SK-MEL-5 (cell line): ENCODE data around the gene GPR39. TPM values are rescaled to one million over a fixed set of nuclear protein-coding genes. Genes with fewer than 3 reads are reported as not detected.
A peak's percentile ranks its signal among the peaks of the same experiment; 100 is the strongest.
"Not testable (repeated sequence)": the region's sequence is repeated elsewhere in the genome, so short reads cannot be mapped to it uniquely, and the experiment has no call there.

ENCODE experiments used
- DNase-seq: peaks from one replicate; pipeline ENCODE4 v3.0.0-alpha.2; 2016; ENCODE audit warnings: low read depth, low spot score
- in situ Hi-C: cut with HindIII; loops from 2 replicates; pipeline ENCODE4 v1.10.0; 2016; ENCODE audit warnings: low sequenced_read_pairs, high pct_unique_total_duplicates, low pct_unique_long_range_greater_than_20kb
- total RNA-seq: library from RNA; depleted of rRNA; stranded (reverse); fragments of >200 nt; shearing (Covaris generic); gene quantifications from 2 replicates; pipeline ENCODE4 v1.2.3, GENCODE V29; 2014

GPR39 gene
- total RNA-seq, 1 experiment from 2014 or later: 0.32 TPM

DNA sequence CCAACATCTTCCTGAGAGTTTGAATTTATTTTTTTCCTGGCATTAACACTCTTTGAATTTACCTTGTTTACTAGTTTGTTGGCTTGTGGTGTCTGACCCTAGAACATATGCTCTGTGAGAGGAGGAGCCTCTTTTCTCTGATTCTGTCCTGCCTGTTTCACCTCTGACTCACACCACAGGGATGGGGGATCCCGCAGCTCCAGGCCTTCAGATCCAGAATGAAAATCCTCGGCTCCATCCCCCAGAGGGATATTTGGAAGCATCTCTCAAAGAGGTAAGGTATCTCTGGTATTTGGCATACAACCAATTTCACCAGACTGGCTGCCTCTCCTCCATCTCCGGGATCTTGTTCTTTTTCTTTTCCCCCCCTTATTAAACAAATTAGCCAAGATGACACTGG is 104.7 kb downstream of the GPR39 start:
- DNase-seq: no peak
- in situ Hi-C loops: no loop called here

DNA sequence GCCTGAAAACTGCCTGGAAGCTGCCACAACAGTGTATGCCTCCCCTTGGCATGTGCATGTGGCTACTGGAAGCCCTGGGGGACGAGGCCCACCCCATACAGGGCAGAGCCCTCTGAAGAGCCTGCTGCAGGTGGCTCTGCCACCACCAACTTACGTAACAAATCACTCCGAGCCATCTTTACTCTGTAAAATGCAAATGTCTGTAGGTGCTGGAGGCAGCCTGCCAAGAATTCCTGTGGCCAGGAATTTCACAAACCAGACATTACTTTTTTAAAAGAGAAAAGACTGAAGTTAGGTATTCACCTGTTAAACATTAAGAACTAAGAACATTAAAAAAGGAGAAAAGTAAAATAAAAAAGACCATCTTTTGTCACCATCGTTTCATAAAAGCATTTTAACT is 106.3 kb downstream of the GPR39 start:
- DNase-seq: no peak
- in situ Hi-C loops: no loop called here

- in situ Hi-C loops, DNase-seq: not testable (repeated sequence)
Measured at GRCh38 chr2:132537061-132537460, 120.5 kb downstream of the GPR39 start.

GRCh38 chr2:132538331-132538855 is 121.8 kb downstream of the GPR39 start:
- in situ Hi-C loops: no loop called here
- no peak for DNase-seq

GRCh38 chr2:132540166-132540565 is 123.6 kb downstream of the GPR39 start:
- no peak for DNase-seq
- in situ Hi-C loops: no loop called here

DNA sequence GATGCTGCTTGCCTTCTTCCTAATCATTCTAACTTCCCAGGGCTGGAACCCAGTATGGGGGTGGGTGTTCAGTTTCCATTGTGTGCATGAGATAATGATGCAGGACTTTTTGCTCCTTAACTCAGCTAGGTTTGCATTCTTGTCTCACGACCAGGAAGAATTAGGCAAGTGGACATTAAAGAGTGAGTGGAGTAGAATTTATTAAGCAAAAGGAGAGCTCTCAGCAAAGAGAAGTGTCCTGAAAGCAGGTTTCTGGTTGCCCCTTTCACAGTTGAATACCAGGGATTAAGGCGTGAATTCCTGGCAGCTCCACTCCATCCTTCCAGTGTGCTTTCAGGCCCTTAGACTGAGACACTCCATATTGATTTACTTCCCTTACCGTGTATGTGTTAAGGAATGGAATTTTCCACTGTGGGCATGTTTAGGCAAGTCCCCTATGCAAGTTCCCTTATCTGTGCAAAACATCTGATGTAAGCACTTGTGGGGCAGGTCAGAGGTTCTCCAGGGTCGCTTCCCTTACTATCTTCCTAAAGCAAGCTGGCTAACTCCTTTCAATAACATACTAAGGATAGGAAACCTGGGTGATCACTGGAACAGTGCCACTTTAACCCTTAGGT is 126.5 kb downstream of the GPR39 start:
- DNase-seq: no peak
- in situ Hi-C loops: no loop called here

- no peak for DNase-seq
- in situ Hi-C loops: no loop called here
Measured at GRCh38 chr2:132544006-132544630, 127.5 kb downstream of the GPR39 start.

DNA sequence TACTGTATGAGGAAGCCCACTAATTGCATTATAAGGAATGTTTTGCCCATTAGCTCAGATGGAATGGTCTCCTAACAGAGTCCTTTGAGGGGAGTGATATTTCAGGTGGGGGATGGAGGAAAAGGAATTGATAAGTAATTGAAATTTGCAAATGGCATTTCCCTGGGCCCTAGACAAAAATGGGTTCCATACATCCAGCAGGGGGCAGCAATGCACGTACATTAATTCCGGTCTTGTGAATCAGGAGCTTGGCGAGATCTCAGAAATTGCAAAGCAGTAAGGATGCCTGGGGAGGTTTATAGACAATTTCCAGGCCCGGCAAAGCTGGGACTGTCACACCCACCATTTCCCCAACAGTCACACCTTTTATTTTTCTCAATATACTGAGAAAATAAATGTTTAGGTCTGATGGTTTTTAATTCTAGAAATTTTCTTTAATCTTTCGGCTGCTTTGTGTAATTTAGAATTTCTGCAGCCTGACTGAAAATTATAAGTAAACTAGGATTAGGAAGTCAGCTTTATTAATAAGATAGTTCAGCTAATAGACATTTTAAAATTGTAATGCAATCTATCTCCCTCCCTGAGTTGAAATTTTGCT is 130.6 kb downstream of the GPR39 start:
- in situ Hi-C loops: no loop called here
- DNase-seq: peak; percentile 81

DNA sequence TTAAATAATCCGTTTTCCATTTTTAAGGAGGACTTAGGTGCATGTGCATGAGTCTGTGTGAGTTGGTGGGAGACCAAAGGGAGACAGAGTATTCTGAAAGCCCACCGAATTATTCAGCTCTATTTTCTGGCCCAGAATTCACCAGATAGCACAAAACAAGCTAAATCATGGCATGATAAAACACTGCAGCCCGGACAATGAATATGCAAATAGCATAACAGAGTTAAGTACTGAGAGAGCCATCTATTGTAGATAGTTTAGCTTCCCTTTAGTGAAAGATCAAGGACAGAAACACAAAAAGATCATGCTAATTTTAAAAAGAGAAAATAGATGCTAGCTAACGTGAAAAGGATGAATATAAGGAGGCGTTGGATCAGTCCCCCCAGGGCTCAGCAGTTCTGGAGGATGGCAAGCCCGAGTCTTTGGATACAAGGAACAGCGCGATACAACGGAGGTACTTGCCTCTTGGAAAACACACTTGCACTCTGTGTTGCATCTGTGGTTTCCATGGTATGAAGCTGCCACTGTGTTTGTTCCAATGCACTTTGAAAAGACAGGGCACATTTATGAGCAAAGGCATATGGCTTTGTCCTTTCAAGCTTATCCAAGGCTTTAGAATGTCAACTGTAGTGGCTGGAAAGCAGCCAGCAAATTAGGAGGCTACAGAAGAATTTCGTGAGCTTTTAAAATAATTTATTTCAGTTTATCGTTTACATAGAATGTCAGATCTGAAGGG is 133.5 kb downstream of the GPR39 start:
- in situ Hi-C loops: no loop called here
- no peak for DNase-seq

- in situ Hi-C loops: no loop called here
- DNase-seq: no peak
Measured at GRCh38 chr2:132550946-132551345, 134.3 kb downstream of the GPR39 start.

DNA sequence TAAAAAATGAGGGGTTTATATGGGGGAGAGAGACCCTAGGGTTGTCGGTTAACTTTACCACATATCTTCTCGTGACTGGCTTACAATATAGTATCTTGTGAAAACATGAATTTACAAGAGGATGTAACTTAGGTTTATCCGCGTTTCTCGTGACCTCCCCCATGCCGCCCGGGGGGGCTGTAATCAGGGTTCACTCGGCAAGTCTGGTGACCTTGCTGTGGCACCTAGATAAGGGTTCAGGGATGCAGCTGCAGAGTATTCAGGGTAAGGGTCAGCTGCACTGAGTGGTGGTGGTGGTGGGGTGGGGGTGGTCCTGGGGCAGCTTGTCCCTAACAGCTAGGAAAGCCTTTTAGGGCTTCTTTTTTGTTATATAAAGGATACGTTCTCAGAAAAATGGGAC is 141.1 kb downstream of the GPR39 start:
- DNase-seq: no peak
- in situ Hi-C loops: no loop called here

DNA sequence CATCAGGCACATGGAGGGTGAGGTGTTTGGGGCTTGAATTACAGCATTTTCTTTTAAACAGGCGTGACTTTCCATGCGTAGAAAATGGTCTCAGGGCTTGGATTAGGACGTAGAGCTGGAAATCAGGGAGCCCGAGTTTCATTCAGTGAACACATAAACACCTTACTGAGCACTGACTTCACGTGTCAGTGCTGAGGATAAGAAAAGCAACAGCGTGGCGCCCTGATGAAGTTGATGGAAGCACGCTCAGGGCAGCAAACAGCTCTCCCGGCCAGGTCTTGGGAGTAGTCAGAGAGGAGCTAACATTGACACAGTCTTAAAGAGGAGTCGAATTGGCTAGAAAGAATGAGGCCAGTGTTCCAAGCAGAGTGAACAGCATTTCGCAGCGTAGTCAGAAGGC is 142.7 kb downstream of the GPR39 start:
- in situ Hi-C loops: no loop called here

GRCh38 chr2:132559921-132560320 is 143.3 kb downstream of the GPR39 start:
- in situ Hi-C loops: no loop called here
- no peak for DNase-seq

More for the DNA sequence above, 142.7 kb downstream of the GPR39 start:
- DNase-seq: no peak

- DNase-seq: no peak
- in situ Hi-C loops: no loop called here
Measured at GRCh38 chr2:132560562-132560961, 144.0 kb downstream of the GPR39 start.

GRCh38 chr2:132562245-132562644 is 145.6 kb downstream of the GPR39 start:
- in situ Hi-C loops: no loop called here
- DNase-seq: no peak

GRCh38 chr2:132564065-132564464 is 147.5 kb downstream of the GPR39 start:
- no peak for DNase-seq
- in situ Hi-C loops: no loop called here

DNA sequence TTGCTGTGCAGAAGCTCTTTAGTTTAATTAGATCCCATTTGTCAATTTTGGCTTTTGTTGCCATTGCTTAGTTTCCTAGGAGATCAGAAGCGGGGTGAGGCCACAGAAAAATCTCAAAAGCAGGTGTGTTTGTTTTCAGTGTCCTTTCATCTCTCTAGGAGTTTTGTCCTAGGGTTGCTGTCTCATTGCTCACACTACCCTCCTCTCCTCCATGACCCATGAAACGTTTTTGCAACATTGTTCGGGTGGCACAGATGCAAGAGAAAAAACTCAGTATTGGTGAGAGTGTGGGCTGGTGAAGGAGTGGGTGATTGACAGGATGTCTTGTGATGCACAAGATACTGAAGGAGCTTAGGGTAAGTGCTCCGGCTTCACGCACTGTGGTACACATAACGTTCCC is 149.8 kb downstream of the GPR39 start:
- in situ Hi-C loops: no loop called here
- DNase-seq: no peak

DNA sequence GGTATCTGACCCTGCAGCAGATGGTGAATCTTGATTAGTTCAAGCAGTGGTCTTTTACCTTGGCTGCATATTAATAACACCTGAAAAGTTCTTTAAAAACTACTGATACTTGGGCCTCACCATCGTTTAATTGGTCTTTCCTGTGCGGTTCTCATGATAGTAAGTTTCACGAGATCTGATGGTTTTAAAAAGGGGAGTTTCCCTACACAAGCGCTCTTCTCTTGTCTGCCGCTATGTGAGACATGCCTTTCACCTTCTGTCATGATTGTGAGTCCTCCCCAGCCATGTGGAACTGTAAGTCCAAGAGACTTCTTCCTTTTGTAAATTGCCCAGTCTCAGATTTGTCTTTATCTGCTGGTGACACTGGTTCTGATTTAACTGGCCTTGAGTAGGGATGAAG is 151.1 kb downstream of the GPR39 start:
- in situ Hi-C loops: no loop called here
- no peak for DNase-seq
